H9 (cell line): ENCODE data around the gene PTPN3. TPM values are rescaled to one million over a fixed set of nuclear protein-coding genes. Genes with fewer than 3 reads are reported as not detected.

Experiments used
- DNase-seq: peaks from one replicate; pipeline ENCODE4 v3.0.0-alpha.2; 2017
- H2AFZ ChIP-seq: one replicate; pipeline ENCODE4 v1.6.1; 2013; ENCODE audit warnings: mild to moderate bottlenecking, low read length, control low read depth, moderate library complexity
- H2AK5ac ChIP-seq: 2 replicates; pipeline ENCODE4 v1.6.1; 2013; ENCODE audit warnings: low read length, control low read depth, mixed read lengths; ENCODE audit not compliant: insufficient read length
- H2BK120ac ChIP-seq: one replicate; pipeline ENCODE4 v1.6.1; 2013; ENCODE audit warnings: low read depth, mild to moderate bottlenecking, low read length, control low read depth, inconsistent platforms; ENCODE audit not compliant: poor library complexity, severe bottlenecking
- H2BK12ac ChIP-seq: 2 replicates; pipeline ENCODE4 v1.6.1; 2013; ENCODE audit warnings: low read length, control low read depth, mixed read lengths, low read depth; ENCODE audit not compliant: insufficient read length
- H2BK15ac ChIP-seq: 2 replicates; pipeline ENCODE4 v1.6.1; 2013; ENCODE audit warnings: low read depth, low read length, control low read depth
- H2BK20ac ChIP-seq: one replicate; pipeline ENCODE4 v1.6.1; 2013; ENCODE audit warnings: low read depth, mild to moderate bottlenecking, low read length, control low read depth, inconsistent platforms; ENCODE audit not compliant: poor library complexity, severe bottlenecking
- H2BK5ac ChIP-seq: 2 replicates; pipeline ENCODE4 v1.6.1; 2013; ENCODE audit warnings: low read length, control low read depth, mixed read lengths; ENCODE audit not compliant: insufficient read length
- H3K14ac ChIP-seq: 2 replicates; pipeline ENCODE4 v1.6.1; 2013; ENCODE audit warnings: low read length, control low read depth; ENCODE audit not compliant: insufficient read depth
- H3K18ac ChIP-seq: 2 replicates; pipeline ENCODE4 v1.6.1; 2013; ENCODE audit warnings: low read depth, mild to moderate bottlenecking, mixed read lengths, low read length, control low read depth; ENCODE audit not compliant: insufficient read length
- H3K23ac ChIP-seq: 2 replicates; pipeline ENCODE4 v1.6.1; 2013; ENCODE audit warnings: low read length, control low read depth, mixed read lengths, low read depth; ENCODE audit not compliant: insufficient read length
- H3K23me2 ChIP-seq: 2 replicates; pipeline ENCODE4 v1.6.1; 2013; ENCODE audit warnings: low read depth, mild to moderate bottlenecking, mixed read lengths, low read length, control low read depth; ENCODE audit not compliant: insufficient read length, poor library complexity, severe bottlenecking
- H3K27ac ChIP-seq: 2 replicates; pipeline ENCODE4 v1.5.1; 2013; ENCODE audit warnings: low read length, control low read depth, mixed read lengths, low read depth; ENCODE audit not compliant: insufficient read length
- H3K27me3 ChIP-seq: 2 replicates; pipeline ENCODE4 v1.6.1; 2013; ENCODE audit warnings: low read length, control low read depth, inconsistent platforms; ENCODE audit not compliant: insufficient read depth
- H3K4ac ChIP-seq: 2 replicates; pipeline ENCODE4 v1.6.1; 2013; ENCODE audit warnings: low read depth, mild to moderate bottlenecking, control low read depth, inconsistent platforms, low read length, moderate library complexity
- H3K4me1 ChIP-seq: 2 replicates; pipeline ENCODE4 v1.6.1; 2013; ENCODE audit warnings: low read length, control low read depth, inconsistent platforms; ENCODE audit not compliant: insufficient read depth
- H3K4me2 ChIP-seq: 2 replicates; pipeline ENCODE4 v1.6.1; 2013; ENCODE audit warnings: low read length, control low read depth, mixed read lengths; ENCODE audit not compliant: insufficient read length, insufficient read depth
- H3K56ac ChIP-seq: 2 replicates; pipeline ENCODE4 v1.6.1; 2013; ENCODE audit warnings: low read depth, mild to moderate bottlenecking, mixed read lengths, low read length, control low read depth; ENCODE audit not compliant: insufficient read length
- H3K79me1 ChIP-seq: 2 replicates; pipeline ENCODE4 v1.6.1; 2013; ENCODE audit warnings: low read depth, mild to moderate bottlenecking, moderate library complexity, low read length, control low read depth, inconsistent platforms; ENCODE audit not compliant: insufficient read depth, poor library complexity, severe bottlenecking
- H3K79me2 ChIP-seq: 2 replicates; pipeline ENCODE4 v1.6.1; 2013; ENCODE audit warnings: low read length, control low read depth, inconsistent platforms; ENCODE audit not compliant: insufficient read depth
- H3K9ac ChIP-seq: 2 replicates; pipeline ENCODE4 v1.6.1; 2013; ENCODE audit warnings: low read length, control low read depth, mixed read lengths; ENCODE audit not compliant: insufficient read length; ENCODE audit errors: extremely low read depth
- H3K9me3 ChIP-seq: one replicate; pipeline ENCODE4 v1.6.1; 2013; ENCODE audit warnings: low read depth, low read length, inconsistent platforms; ENCODE audit not compliant: control insufficient read depth
- H3T11ph ChIP-seq: one replicate; pipeline ENCODE4 v1.6.1; 2013; ENCODE audit warnings: mild to moderate bottlenecking, low read length, control low read depth, inconsistent platforms
- H4K20me1 ChIP-seq: one replicate; pipeline ENCODE4 v1.6.1; 2013; ENCODE audit not compliant: control insufficient read depth, insufficient read length, insufficient read depth
- H4K5ac ChIP-seq: 2 replicates; pipeline ENCODE4 v1.6.1; 2013; ENCODE audit warnings: low read depth, mild to moderate bottlenecking, mixed read lengths, low read length, control low read depth; ENCODE audit not compliant: insufficient read length
- H4K8ac ChIP-seq: replicated peaks from 2 replicates; pipeline ENCODE4 v1.6.1; 2013; ENCODE audit warnings: low read length, control low read depth, mixed read lengths, low read depth; ENCODE audit not compliant: insufficient read length
- H4K91ac ChIP-seq: 2 replicates; pipeline ENCODE4 v1.6.1; 2013; ENCODE audit warnings: low read depth, mild to moderate bottlenecking, moderate library complexity, mixed read lengths, low read length, control low read depth; ENCODE audit not compliant: insufficient read length
- H3K27ac Mint-ChIP-seq, 3 experiments: 2 replicates in 2 of 3; 3 replicates in 1 of 3; pipeline ENCODE4 v1.8.0; 2020 to 2021; ENCODE audit warnings: mixed read lengths in 3 of 3, mild to moderate bottlenecking in 1 of 3, moderate library complexity in 1 of 3
- H3K27me3 Mint-ChIP-seq: 2 replicates; pipeline ENCODE4 v1.8.0; 2021; ENCODE audit warnings: low read depth, mild to moderate bottlenecking, moderate library complexity, mixed read lengths
- H3K36me3 Mint-ChIP-seq, 3 experiments: 2 replicates in 2 of 3; 3 replicates in 1 of 3; pipeline ENCODE4 v1.8.0; 2020 to 2021; ENCODE audit warnings: low read depth in 3 of 3, mixed read lengths in 3 of 3; ENCODE audit not compliant: insufficient read depth in 1 of 3
- H3K4me1 Mint-ChIP-seq, 2 experiments: 2 replicates each; pipeline ENCODE4 v1.8.0; 2020; ENCODE audit warnings: mixed read lengths in 2 of 2
- H3K4me3 Mint-ChIP-seq, 2 experiments: 2 replicates in 1 of 2; 3 replicates in 1 of 2; pipeline ENCODE4 v1.8.0; 2020 to 2021; ENCODE audit warnings: mild to moderate bottlenecking in 2 of 2, mixed read lengths in 2 of 2, moderate library complexity in 1 of 2
- H3K9me3 Mint-ChIP-seq, 2 experiments: 2 replicates in 1 of 2; 3 replicates in 1 of 2; pipeline ENCODE4 v1.8.0; 2020; ENCODE audit warnings: mild to moderate bottlenecking in 2 of 2, mixed read lengths in 2 of 2, moderate library complexity in 1 of 2
- whole genome bisulfite sequencing: extraction: QIAGEN DNeasy Blood & Tissue Kit; methylation state at CpG from one replicate; pipeline ENCODE4 v1.1.7; 2013; ENCODE audit warnings: missing lambda C conversion rate, low lambda C conversion rate, mixed read lengths; ENCODE audit not compliant: insufficient read length; ENCODE audit errors: extremely low coverage; 5-methylcytosine and 5-hydroxymethylcytosine counted together
- total RNA-seq: library from RNA; stranded (reverse); gene quantifications from 2 replicates; pipeline ENCODE4 v1.2.1, GENCODE V29; 2021
- TF ChIP-seq, protein P1 (sequence below): fragments of 200-600 bp; sonication (generic); conservative IDR thresholded peaks from 3 replicates; pipeline ENCODE4 v1.8.0; 2021; ENCODE audit warnings: antibody characterized with exemption, mild to moderate bottlenecking

PTPN3 gene
- total RNA-seq, 1 experiment from 2014 or later: 2.6 TPM

GRCh38 chr9:109483744-109484429 lies 14.2 kb downstream of the PTPN3 start:
- Histone ChIP-seq H2BK120ac (no peak overlapping the region), H2BK15ac (no peak overlapping the region), H3K4ac (no peak overlapping the region), H4K91ac (peak overlapping the region; percentile 27), H4K20me1 (no peaks in the 10 kb centered on the region), H3T11ph (no peak overlapping the region), H4K5ac (no peak overlapping the region), H3K79me2 (no peaks in the 10 kb centered on the region), H3K14ac (peak overlapping the region; percentile 50; the same call in 1 of the 2 replicates), H4K8ac (no peak overlapping the region), H3K23ac (no peak overlapping the region), H2BK5ac (no peak overlapping the region), H3K23me2 (no peaks in the 10 kb centered on the region), H3K9me3 (no peaks in the 10 kb centered on the region), H3K18ac (no peak overlapping the region), H3K79me1 (no peaks in the 10 kb centered on the region), H3K9ac (no peak overlapping the region), H2BK20ac (no peak overlapping the region), H3K56ac (no peak overlapping the region), H3K27me3 (no peaks in the 10 kb centered on the region), H2AK5ac (no peak overlapping the region), H3K27ac (no peak overlapping the region), H3K4me1 (no peaks in the 10 kb centered on the region), H2BK12ac (no peak overlapping the region), H2AFZ (no peak overlapping the region), H3K4me2 (no peak overlapping the region)
- peak overlapping the region in 1 of 3 experiments; percentile 63; a peak in 1 of 7 replicates for H3K27ac Mint-ChIP-seq
- WGBS: no CpG with 5 or more reads among the region's 14 CpGs
- H3K36me3 Mint-ChIP-seq: no peaks in the 10 kb centered on the region; a peak in 1 of 7 replicates
- no peak for DNase-seq
- no peak overlapping the region for H3K4me3 Mint-ChIP-seq
- H3K4me1 Mint-ChIP-seq: peaks cover 8 to 16% of the 10 kb centered on the region in 2 experiments
- H3K27me3 Mint-ChIP-seq: no peaks in the 10 kb centered on the region; the same call in 1 of the 2 replicates
- TF ChIP-seq, protein P1, sequence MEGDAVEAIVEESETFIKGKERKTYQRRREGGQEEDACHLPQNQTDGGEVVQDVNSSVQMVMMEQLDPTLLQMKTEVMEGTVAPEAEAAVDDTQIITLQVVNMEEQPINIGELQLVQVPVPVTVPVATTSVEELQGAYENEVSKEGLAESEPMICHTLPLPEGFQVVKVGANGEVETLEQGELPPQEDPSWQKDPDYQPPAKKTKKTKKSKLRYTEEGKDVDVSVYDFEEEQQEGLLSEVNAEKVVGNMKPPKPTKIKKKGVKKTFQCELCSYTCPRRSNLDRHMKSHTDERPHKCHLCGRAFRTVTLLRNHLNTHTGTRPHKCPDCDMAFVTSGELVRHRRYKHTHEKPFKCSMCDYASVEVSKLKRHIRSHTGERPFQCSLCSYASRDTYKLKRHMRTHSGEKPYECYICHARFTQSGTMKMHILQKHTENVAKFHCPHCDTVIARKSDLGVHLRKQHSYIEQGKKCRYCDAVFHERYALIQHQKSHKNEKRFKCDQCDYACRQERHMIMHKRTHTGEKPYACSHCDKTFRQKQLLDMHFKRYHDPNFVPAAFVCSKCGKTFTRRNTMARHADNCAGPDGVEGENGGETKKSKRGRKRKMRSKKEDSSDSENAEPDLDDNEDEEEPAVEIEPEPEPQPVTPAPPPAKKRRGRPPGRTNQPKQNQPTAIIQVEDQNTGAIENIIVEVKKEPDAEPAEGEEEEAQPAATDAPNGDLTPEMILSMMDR: no peak
- no peaks in the 10 kb centered on the region for H3K9me3 Mint-ChIP-seq
